B cell (primary cell): Measurements from ENCODE around the gene ST6GALNAC2.
"Not testable (repeated sequence)": the region's sequence is repeated elsewhere in the genome, so short reads cannot be mapped to it uniquely, and the experiment has no call there.

Experiments used
- EZH2 ChIP-seq: IDR thresholded peaks from 2 replicates; pipeline ENCODE4 v1.6.1; 2012; ENCODE audit warnings: borderline replicate concordance, low read depth, mild to moderate bottlenecking, moderate library complexity, low read length; ENCODE audit not compliant: insufficient read depth, poor library complexity, severe bottlenecking
- TF ChIP-seq, protein P1 (sequence below): fragments of 200-600 bp; IDR thresholded peaks from one replicate; pipeline ENCODE4 v1.8.0; 2022; ENCODE audit warnings: antibody characterized with exemption, mild to moderate bottlenecking

DNA sequence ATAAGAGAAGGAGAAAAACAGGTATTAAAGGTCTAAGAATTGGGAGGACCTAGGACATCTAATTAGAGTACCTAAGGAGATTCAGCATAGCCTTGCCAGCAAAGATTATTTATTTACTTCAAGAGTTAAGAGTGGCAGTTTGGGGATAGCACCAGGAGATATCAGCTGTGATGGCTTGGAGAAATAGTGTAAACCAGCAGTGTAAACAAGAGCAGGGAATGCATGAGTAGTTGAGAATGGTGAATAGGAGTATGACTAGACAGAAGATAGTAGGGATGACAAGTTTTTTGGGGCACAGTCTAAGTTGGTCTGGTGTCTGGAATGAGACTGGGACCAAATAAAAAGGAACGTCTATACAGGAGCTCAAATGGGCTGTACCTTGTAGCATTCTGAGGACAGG lies 21.0 kb upstream of the ST6GALNAC2 start:
- TF ChIP-seq, protein P1, sequence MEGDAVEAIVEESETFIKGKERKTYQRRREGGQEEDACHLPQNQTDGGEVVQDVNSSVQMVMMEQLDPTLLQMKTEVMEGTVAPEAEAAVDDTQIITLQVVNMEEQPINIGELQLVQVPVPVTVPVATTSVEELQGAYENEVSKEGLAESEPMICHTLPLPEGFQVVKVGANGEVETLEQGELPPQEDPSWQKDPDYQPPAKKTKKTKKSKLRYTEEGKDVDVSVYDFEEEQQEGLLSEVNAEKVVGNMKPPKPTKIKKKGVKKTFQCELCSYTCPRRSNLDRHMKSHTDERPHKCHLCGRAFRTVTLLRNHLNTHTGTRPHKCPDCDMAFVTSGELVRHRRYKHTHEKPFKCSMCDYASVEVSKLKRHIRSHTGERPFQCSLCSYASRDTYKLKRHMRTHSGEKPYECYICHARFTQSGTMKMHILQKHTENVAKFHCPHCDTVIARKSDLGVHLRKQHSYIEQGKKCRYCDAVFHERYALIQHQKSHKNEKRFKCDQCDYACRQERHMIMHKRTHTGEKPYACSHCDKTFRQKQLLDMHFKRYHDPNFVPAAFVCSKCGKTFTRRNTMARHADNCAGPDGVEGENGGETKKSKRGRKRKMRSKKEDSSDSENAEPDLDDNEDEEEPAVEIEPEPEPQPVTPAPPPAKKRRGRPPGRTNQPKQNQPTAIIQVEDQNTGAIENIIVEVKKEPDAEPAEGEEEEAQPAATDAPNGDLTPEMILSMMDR, result not testable (repeated sequence)
- TF ChIP-seq EZH2, result not testable (repeated sequence)
